G401 (cell line): ENCODE results near the gene PDZD11. TPM values are rescaled to one million over a fixed set of nuclear protein-coding genes. Genes with fewer than 3 reads are reported as not detected.
"Not testable (repeated sequence)": the region's sequence is repeated elsewhere in the genome, so short reads cannot be mapped to it uniquely, and the experiment has no call there.

Experiments
- DNase-seq: peaks from one replicate; pipeline ENCODE4 v3.0.0-alpha.2; 2015; ENCODE audit warnings: low spot score
- in situ Hi-C: cut with HindIII; loops from 2 replicates; pipeline ENCODE4 v1.10.0; 2016; ENCODE audit warnings: low sequenced_read_pairs, mixed read lengths
- total RNA-seq: library from RNA; depleted of rRNA; stranded (reverse); fragments of >200 nt; shearing (Covaris generic); gene quantifications from 2 replicates; pipeline ENCODE4 v1.2.3, GENCODE V29; 2014; rRNA removed

PDZD11 gene
- 38.8 and 55.4 TPM in 2 replicates for total RNA-seq

DNA sequence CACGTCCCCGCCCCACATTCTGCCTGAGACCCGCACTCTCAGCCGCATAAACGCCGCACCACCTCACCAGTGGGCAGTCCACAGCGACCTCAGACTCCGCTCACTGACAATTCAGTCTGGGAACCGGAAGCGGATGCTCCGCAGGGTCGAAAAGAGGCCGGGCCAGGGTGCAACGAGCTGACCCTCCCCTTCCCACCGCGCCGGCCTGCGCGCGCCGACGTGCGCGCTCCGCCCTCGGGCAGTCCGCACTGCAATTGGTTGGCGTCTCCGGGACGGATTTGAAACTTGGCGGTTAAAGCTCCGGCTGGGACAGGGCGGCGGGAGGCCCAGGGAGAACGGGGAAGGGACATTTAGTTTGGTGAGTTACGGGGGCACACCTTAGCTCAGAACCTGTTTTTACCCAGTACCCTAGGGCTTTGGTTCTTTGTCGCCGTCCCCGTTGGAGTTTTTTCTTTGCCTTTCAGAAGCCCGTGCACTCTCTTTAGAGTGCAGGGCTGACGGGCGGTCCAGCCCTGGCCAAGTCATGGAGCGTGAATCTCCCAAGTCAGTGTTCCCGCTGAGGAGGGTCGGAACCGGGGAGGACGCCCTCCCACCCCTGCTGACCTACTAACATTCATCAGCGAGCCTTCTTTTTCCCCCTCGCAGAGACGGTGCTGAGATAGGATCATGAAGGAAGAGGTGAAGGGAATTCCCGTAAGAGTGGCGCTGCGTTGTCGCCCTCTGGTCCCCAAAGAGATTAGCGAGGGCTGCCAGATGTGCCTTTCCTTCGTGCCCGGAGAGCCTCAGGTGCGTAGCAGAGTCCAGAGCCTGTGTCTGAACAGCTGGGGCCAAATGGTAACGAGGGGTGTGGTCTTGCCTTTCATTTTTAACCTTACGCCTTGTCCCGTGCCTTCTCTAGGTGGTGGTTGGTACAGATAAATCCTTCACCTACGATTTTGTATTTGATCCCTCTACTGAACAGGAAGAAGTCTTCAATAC is at the start of gene PDZD11, which contains the start of gene KIF4A:
Gene PDZD11, minus strand, starts transcription at position 135 of the 978 bp plus-strand sequence. CDS start 586 bp downstream, outside the sequence.
Gene KIF4A, plus strand, starts transcription at position 312 of the 978 bp plus-strand sequence. Its CDS starts 355 bp downstream, at position 667.
- in situ Hi-C loops = no loop called here
- peak; percentile 68 for DNase-seq

GRCh38 chrX:70338290-70338689 is 48.6 kb upstream of the PDZD11 start:
- no peak for DNase-seq
- in situ Hi-C loops = no loop called here

- no peak for DNase-seq
- in situ Hi-C loops = no loop called here
Measured at GRCh38 chrX:70336767-70337166, 47.0 kb upstream of the PDZD11 start.

DNA sequence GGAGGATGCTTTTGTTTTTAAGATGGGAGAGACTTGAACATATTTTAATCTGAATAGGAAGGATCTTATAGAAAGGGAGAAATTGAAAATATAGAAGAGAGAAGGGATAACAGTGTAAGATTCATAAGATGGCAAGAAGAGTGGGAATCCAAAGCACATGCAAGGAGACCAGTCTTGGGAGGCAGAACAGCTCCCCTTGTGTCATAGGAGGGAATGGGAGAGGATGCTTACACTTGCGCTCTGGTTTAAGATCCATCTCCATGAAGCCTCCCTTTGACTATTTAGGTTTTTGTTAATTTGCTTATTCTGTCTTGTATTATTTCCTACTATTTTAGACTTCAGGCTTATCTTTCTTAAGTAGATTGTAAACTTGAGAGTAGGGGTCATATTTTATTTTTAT is 42.9 kb upstream of the PDZD11 start:
- DNase-seq = no peak

DNA sequence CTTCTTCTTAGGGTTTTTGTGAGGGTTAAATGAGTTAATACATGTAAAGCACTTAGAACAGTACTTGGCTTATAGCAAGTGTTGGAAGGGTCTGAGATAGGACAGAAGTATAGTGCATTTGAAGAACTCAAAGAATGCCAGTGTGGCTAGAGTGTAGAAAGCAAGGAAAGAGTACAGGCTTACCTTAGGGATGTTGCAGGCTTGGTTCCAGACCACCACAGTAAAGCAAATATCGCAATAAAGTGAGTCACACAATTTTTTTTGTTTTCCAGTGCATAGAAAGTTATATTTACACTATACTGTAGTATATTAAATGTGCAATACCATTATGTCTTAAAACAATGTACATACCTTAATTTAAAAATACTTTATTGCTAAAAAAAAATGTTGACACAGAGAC is 41.4 kb upstream of the PDZD11 start:
- in situ Hi-C loops = no loop called here
- no peak for DNase-seq

More for the DNA sequence above, 42.9 kb upstream of the PDZD11 start:
- in situ Hi-C loops = no loop called here

- in situ Hi-C loops = no loop called here
- DNase-seq = no peak
Measured at GRCh38 chrX:70324326-70324725, 34.6 kb upstream of the PDZD11 start.

- DNase-seq, in situ Hi-C loops: not testable (repeated sequence)
Measured at GRCh38 chrX:70323628-70324027, 33.9 kb upstream of the PDZD11 start.

DNA sequence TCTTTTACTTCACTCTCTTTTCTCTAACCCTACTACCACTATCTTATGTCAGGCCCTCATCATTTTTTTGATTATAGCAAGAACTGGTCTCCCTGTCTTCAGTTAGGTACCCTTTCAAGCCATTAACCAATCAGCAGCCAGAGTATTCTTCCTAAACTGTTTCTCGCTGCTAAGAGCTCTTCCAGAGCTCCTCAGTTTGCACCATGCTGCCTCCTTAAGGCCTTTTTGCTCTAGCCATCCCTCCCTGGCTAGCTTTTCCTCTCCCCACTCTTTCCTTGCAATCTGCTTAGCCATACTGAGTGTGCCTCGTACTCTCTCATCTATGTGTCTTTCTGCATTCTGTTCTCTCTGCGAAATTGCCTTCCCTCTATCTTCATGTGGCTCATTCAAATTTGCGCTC is 33.1 kb upstream of the PDZD11 start:
- no peak for DNase-seq
- in situ Hi-C loops = no loop called here

DNA sequence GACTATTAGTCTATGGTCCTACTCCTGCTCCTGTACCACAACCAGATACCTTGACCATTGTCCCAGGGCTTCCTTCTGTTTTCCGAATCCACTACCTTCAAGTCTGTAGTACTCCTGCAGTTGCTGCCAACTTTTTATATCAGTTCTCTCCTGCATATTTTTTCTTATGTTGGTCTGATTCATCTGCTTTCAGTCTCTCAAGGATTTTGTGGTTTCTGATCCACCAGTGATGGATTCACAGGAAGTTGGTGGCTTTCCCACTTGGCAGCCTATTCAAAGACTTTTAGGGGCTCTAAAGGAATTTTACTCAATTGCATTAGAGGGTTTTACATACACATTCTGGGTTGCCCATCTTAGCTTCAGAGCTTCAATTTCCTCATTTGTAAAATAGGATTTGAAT is 23.8 kb upstream of the PDZD11 start:
- DNase-seq = no peak
- in situ Hi-C loops = no loop called here

DNA sequence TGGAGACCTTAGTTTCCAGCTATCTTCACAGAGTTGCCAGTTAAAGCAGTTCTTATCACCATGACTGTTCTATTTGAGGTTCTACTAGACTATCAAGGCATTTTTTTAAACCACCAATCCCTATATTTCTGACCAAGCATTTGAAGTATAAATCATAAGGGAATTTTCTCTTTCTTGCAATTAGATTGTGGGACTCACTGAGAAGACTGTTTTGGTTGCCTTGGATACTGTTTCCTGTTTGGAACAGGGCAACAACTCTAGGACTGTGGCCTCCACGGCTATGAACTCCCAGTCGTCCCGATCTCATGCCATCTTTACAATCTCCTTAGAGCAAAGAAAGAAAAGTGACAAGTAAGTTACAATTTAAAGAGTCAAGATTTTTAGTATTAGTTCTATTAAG is 12.0 kb upstream of the PDZD11 start:
- no peak for DNase-seq
- in situ Hi-C loops = no loop called here

GRCh38 chrX:70293621-70294020 is 3.9 kb upstream of the PDZD11 start:
- no peak for DNase-seq
- in situ Hi-C loops = no loop called here

GRCh38 chrX:70292788-70293187 is 3.1 kb upstream of the PDZD11 start:
- no peak for DNase-seq
- in situ Hi-C loops = no loop called here

DNA sequence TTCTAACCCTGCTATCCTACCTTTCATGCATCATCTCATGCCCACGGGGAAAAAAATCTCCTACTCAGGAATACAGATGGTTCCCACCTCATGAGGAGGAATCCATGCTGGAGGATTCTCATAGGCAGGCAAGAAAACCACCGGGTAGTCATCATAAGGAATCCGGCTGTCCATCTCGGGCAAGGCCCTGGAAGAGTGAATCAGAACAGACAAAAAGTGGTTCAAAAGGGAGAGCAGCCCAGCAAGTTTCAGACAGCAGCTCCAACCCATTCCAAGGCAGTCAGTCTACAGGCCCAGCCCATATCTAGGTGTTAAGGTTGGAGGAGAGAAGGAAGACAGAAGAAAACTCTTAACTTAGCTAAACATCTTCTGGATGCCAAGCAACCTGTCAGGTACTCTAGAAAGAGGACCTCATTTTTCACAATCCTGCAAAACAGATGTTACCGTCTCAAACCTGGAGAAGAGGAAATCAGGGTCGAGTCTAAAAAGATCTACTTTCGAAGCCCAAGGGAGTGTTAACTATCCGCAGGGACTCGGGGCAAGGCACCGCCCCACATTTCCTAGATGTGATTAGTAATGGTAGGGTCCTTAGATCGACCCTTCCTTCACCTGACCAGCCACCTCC is 447 bp downstream of the PDZD11 start:
- in situ Hi-C loops = no loop called here
- DNase-seq = peak; percentile 3

GRCh38 chrX:70281951-70282350 is 7.8 kb downstream of the PDZD11 start, which contains the start of gene RAB41:
Gene RAB41 (plus strand): TSS chrX:70282172. CDS start chrX:70282218, 46 bp downstream.
- in situ Hi-C loops = no loop called here
- no peak for DNase-seq

GRCh38 chrX:70280573-70280972 is 9.2 kb downstream of the PDZD11 start:
- in situ Hi-C loops = no loop called here
- no peak for DNase-seq

GRCh38 chrX:70279081-70279480 is 10.6 kb downstream of the PDZD11 start:
- in situ Hi-C loops = no loop called here

GRCh38 chrX:70274029-70274428 is 15.7 kb downstream of the PDZD11 start:
- in situ Hi-C loops, DNase-seq: not testable (repeated sequence)

More at GRCh38 chrX:70279081-70279480, 10.6 kb downstream of the PDZD11 start:
- DNase-seq = no peak

DNA sequence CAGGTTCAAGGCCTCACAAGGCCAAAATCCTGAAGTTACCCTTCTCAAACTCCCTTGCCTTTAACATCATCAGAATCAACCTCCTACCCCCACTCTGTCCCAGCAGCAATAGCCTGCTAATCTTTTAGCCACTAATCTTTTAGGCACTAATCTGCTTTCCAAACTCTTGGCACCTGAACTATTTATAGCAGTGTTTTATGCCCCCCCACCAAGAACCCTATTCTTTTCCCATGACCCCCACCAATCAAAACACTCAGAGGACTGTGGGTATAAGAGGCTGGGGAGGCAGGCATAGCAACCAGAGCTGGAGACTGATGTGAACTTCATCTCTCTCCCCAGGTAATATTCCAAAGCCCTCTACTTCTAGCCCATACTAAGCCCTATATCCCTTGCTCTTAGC is 21.7 kb downstream of the PDZD11 start, which contains the start of gene ARR3:
Gene ARR3, plus strand, starts transcription at position 301 of the 400 bp plus-strand sequence. CDS start 1,052 bp downstream, outside the sequence.
- in situ Hi-C loops = no loop called here
- DNase-seq = no peak

DNA sequence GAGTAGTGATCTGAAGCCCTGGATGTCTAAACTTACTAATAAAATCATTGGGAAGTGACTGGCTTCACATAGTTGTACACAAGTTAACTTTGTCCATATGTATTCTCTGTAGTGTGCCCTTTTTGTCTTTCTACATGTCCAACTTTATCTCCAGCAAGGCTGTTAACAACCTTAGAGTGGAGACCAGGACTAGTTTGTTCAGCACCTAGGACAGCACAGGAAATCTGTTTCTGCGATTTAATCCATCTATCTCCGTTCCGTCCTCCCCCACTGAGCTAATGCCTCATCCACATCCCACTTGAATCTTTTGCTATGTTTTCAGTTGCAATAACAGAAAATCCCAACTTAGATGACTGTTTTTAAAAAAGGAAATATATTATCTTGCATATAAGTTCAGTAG is 24.9 kb downstream of the PDZD11 start:
- in situ Hi-C loops = no loop called here
- DNase-seq = no peak
